HG03039 (cell line): ENCODE results near the gene HMGN2.
"Not testable (repeated sequence)": the region's sequence is repeated elsewhere in the genome, so short reads cannot be mapped to it uniquely, and the experiment has no call there.

Experiments
- ATAC-seq: cut with Tn5 transposase; IDR thresholded peaks from one replicate; pipeline ENCODE4 v1.9.1; 2021; ENCODE audit warnings: mild to moderate bottlenecking, moderate library complexity; ENCODE audit not compliant: unreplicated experiment

HMGN2 gene

GRCh38 chr1:26476958-26477357 lies 4.7 kb downstream of the HMGN2 start:
- no peak for ATAC-seq

DNA sequence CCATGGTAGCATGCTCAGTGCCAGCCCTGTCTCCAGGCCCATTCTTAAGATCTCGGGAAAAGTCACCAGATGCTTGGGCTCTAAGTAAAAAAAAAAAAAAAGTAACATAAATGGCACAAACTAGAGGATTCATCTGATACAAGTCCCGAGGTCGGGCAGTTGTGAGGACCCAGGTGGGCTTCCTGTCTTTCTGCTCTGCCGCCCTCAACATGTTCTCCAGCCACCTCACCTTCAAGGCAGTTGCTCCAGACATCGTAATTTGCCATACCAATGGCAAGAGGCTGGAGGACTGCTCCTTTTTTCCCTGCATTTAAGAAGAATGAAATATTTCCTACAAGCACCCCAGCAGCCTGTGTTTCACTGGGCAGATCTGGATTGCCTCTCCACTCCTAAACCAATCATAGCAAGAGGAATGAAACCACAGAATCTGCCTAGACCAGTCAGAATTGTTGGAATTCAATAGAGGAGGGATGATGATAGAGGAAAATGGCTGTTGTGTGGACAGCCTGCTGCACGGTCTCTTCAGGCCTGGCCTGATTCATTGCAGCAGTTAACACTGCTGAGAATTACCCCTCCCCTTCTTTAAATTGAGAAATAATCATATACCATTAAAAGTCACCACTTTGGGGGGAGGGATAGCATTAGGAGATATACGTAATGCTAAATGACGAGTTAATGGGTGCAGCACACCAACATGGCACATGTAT lies 5.4 kb downstream of the HMGN2 start:
- ATAC-seq: no peak

DNA sequence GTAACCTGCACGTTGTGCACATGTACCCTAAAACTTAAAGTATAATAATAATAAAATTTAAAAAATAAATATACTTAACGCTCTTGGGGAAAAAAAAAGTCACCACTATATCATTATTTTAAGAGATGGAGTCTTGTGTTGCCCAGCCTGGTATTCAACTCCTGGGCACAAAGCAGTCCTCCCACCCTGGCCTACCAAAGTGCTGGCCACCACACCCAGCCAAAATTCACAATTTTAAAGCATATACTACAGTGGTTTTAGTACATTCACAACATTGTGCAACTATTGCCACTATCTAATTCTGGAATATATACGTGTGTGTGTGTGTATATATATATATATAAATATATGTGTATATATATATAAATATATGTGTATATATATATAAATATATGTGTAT lies 5.9 kb downstream of the HMGN2 start:
- ATAC-seq: no peak

DNA sequence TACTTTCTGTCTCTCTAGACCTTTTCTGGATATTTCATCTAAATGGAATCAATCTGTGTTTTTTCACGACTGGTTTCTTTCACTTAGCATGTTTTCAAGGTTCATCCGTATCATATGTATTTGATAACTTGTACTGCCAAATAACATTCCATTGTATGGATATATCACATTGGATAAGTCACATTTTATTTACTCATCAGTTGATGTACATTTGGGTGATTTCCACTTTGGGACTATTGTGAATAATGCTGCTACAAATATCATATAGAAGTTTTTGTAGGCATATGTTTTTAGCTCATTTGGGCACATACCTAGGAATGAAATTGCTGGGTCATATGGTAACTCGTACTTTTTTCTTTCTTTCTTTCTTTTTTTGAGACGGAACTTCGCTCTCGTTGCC lies 6.7 kb downstream of the HMGN2 start:
- ATAC-seq: no peak

DNA sequence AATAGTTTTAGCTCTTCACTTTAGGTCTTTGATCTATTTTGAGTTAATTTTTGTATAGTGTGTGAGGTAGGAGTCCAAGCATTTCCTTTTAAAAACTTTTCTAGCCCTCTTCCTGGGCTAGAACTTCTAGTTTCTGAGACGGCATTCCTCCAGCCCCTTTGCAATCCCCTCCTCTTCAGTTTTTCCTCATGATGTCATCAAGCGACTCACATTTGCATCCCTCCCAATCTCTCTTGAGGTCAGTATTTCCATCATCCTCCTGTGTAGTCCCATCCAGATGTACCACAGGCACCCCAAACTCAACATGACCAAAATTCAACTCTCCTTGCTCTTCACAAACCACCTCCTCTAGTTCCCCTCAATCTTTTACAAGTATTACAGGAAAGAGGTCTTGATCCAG lies 10.7 kb downstream of the HMGN2 start:
- no peak for ATAC-seq

- ATAC-seq: no peak
Observed at GRCh38 chr1:26483980-26484379, 11.7 kb downstream of the HMGN2 start.

DNA sequence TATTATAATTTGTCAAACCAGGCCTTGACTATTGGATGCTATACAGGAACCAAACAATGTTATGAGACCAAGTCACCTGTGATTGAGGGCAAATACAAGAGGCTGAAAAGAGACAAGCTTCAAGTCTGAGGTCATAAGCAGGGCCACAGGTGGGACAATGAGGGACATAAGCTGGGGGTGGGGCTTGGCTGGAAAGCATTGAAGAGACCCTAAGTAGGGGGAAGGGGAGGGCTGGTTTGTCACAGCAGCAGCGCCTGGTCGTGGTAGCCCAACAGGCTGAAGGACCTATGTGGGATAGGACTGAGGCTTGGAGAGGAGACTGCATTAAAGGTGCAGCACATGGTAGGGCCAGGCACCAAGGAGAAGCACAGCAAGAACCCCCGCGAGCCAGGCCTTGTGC lies 17.9 kb downstream of the HMGN2 start:
- no peak for ATAC-seq

- no peak for ATAC-seq
Observed at GRCh38 chr1:26493267-26493666, 21.0 kb downstream of the HMGN2 start.

DNA sequence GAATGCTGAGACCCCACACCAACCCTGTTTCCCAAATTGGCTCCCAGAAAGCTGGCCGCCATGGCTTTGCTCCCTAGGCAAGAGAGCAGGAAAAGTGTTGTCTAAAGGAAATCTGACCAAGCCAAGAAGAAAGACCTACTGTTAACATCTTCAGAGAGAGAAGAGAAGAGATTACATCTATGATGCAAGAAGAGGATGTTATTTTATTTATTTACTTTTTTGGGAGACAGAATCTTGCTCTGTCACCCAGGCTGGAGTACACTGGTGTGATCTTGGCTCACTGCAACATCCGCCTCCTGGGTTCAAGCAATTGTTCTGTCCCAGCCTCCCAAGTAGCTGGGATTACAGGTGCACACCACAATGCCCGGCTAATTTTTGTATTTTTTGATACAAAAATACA lies 21.7 kb downstream of the HMGN2 start:
- no peak for ATAC-seq

GRCh38 chr1:26496861-26497260 lies 24.6 kb downstream of the HMGN2 start:
- no peak for ATAC-seq

DNA sequence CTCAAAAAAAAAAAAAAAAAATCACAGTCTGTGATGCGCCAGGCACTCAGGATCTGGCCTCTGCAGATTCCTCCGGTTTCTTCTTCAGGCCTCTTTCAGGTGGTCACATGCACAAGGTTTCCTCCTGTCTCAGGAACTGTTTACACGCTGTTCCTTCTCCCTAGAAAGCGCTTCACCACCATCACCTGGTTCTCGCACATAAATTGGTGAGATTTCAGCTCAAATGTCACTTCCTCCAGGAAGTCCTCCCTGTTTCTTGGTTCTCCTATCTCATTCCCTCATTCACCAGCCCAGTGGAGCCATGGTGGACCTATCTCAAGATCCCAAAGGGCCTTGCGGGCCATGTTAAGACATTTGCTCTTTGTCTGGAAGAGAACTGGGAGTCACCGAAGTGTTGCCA lies 26.7 kb downstream of the HMGN2 start:
- ATAC-seq: no peak

DNA sequence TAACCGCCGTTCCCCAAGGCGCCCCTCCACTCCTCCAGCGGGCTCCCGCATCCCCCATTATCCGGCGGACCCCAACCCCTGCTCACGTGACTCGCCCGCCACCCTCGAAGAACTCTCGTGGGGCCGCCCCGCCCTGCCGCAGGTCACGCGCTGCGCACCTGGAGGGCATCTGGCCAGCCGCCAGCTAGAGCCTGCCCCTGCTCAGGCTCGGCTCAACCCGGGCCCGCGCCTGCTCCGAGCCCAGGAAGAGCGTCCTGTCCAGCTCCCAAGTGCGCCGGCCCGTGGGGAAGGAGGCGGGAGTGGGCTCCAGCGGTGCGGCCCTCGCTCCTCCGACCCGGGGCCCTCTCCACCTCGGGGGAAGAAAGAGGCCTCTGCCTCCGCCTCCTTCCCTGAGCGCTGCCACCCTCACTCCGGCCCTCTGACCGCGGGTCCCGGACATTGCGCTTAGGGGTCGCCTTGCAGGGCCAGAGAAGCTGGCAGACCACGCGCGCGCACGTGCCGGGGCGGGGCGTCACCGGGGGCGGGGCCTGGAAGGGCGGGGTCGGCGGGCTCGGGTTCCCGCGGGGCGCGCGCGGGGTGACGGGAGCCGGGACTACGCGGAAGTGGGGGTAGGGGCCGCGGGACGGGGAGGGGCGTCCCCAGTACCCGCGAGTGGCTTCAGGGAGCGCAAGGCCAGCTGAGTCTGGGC lies 28.4 kb downstream of the HMGN2 start:
- peak; percentile 68 for ATAC-seq

GRCh38 chr1:26510711-26511110 lies 38.5 kb downstream of the HMGN2 start:
- not testable (repeated sequence) for ATAC-seq

GRCh38 chr1:26515836-26516235 lies 43.6 kb downstream of the HMGN2 start:
- not testable (repeated sequence) for ATAC-seq

DNA sequence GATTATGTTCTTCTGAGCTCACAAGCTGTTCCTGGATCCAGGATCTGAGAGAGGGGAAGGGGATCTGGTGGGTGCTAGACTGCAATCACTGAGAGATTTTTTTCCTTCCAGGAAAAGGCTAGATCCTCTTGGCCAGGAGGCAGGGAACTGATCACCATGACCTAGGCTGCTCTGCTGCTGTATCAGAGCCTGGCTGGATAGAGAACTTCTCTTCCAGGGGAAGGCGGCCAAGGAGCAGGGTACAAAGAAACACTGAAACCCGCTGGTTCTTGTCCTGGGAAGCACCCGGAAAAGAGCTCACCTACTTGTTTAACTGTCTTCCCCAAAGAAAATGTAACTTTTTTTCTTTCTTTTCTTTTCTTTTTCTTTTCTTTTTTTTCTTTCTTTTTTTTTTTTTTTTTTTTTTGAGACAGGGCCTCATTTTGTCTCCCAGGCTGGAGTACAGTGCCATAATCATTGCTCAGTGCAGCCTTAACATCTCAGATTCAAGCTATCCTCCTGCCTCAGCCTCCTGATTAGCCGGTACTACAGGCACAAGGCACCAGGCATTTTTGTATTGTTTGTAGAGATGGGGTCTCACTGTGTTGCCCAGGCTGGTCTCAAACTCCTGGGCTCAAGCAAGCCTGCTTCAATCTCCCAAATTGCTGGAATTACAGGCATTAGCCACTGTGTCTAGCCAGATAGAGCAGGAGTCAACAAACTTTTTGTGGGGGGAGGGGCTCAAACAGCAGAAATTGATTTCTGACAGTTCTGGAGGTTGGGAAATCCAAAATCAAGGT lies 44.9 kb downstream of the HMGN2 start:
- ATAC-seq: no peak

GRCh38 chr1:26517766-26518049 lies 45.5 kb downstream of the HMGN2 start:
- ATAC-seq: no peak

DNA sequence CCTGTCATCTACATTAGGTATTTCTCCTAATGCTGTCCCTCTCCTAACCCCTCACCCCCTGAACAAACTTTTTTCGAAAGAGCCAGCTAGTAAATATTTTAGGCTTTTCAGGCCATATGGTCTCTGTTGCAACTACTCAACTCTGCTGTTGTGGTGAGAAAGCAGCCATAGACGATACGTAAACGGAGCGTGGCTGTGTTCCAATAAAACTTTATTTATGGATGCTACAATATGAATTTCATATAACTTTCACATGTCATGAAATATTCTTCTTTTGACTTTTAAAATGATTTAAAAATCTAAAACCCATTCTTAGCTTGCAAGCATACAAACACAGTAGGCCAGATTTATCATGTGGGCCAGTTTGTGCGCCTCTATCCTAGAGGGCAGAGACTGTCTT lies 46.1 kb downstream of the HMGN2 start:
- no peak for ATAC-seq

DNA sequence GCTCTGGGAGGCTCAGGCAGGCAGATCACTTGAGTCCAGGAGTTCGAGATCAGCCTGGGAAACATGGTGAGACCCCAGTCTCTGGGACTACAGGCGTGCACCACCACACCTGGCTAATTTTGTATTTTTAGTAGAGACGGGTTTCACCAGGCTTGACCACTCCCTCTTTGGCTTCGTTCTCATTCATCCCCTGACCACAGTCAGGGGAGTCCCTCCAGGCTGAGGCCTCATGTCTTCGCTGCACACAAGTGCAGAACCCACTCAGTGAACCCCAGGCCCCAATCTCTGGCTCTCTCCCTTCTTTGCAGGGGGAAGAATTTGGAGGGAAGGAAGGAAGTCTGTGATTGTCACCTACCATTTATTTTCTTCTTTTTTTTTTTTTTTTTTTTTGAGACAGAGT lies 48.1 kb downstream of the HMGN2 start:
- no peak for ATAC-seq

DNA sequence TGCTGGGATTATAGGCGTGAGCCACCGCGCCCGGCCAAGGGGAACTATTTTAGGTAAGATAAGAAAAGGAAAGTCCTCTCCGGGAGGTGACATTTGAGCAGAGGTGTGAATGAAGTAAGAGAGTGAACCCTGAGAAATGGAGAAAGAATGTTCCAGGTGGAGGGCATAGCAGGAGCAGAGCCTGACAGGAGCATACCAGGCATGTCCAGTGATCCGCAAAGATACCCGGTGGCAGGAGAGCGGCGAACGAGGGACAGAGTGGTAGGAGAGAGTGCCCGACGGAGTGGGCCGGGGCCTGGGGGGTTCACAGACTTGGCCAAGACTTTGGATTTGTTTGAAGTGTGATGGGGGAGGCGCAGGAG lies 49.4 kb downstream of the HMGN2 start:
- no peak for ATAC-seq

GRCh38 chr1:26522073-26522472 lies 49.8 kb downstream of the HMGN2 start:
- ATAC-seq: no peak

DNA sequence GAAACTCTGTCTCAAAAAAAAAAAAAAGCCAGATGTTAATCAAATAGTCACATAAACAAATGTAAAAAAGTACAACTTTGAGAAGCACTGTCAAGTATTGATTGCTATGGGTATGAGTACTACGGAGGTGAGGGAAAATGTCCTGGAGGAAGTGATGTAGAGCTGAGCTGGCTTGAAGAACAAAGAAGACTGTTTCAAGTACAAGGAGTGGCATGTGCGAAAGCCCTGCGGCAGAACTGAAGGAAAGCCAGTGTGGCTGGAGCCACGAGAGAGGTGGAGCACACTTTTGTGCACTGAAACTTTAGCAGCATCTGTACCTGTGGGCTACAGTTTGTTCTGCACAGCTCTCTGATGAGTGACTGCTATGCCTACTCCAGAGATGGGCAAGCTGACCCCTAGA lies 51.9 kb downstream of the HMGN2 start:
- ATAC-seq: no peak
